ENCODE data around the gene ZNF485.

- TF ChIP-seq CTCF (IDR thresholded peaks at IDR 0.05) = no peak
- no peak for TF ChIP-seq USF2 (IDR thresholded peaks at IDR 0.05)
These were observed 35.3 kb upstream of the ZNF485 start for GRCh38 chr10:43570971-43571370.

All from A549 (cell line).